Measurements from ENCODE around the gene GTPBP1.

Gene GTPBP1

GRCh38 chr22:38742176-38742942 is 36.6 kb downstream of the GTPBP1 start:
- no peak for DNase-seq

DNA sequence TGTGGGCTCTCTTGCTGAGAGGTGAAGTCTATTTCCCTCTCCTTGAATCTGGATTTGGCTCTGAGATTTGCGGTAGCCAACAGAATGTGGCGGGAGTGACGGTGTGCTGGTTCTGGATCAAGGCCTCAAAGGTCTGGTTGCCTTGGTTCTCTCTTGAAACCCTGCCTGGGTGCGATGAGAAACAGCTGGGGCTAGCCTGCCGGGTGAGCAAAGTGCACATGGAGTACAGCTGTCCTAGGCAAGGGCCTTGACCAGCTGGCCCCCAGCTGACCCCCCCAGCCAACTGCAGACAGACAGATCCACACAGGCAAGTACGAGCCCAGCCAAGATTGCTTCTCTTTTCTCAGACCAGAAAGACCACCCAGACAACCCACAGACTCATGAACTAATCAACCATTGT is 39.2 kb downstream of the GTPBP1 start:
- no peak for DNase-seq

- no peak for DNase-seq
Measured at GRCh38 chr22:38745676-38746460, 40.1 kb downstream of the GTPBP1 start.

- no peak for DNase-seq
Measured at GRCh38 chr22:38748487-38749136, 42.9 kb downstream of the GTPBP1 start.

- no peak for DNase-seq
Measured at GRCh38 chr22:38750104-38750503, 44.4 kb downstream of the GTPBP1 start.

DNA sequence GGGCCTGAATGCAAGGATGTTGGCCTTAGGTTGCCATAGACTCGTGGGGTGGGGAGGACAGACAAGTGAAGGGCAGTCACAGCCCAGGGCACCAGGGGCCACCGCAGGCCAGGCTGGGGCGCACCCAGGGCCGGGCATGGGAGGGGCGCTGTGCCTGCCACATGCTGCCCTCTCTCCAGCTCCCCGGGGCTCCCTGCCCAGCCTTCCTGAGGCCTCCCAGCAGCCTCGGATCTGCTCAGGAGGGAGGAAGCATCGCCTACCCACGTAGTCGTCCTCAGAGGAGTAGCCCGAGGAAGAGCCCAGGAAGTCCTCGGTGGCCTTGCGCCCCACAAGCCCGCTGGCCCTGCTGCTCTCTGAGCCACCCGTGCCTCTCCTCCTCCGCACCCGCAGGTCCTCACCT is 44.9 kb downstream of the GTPBP1 start:
- no peak for DNase-seq

GRCh38 chr22:38751066-38751421 is 45.3 kb downstream of the GTPBP1 start:
- DNase-seq: no peak

- DNase-seq: peak; percentile 76
Measured at GRCh38 chr22:38751422-38752346, 45.9 kb downstream of the GTPBP1 start.

DNA sequence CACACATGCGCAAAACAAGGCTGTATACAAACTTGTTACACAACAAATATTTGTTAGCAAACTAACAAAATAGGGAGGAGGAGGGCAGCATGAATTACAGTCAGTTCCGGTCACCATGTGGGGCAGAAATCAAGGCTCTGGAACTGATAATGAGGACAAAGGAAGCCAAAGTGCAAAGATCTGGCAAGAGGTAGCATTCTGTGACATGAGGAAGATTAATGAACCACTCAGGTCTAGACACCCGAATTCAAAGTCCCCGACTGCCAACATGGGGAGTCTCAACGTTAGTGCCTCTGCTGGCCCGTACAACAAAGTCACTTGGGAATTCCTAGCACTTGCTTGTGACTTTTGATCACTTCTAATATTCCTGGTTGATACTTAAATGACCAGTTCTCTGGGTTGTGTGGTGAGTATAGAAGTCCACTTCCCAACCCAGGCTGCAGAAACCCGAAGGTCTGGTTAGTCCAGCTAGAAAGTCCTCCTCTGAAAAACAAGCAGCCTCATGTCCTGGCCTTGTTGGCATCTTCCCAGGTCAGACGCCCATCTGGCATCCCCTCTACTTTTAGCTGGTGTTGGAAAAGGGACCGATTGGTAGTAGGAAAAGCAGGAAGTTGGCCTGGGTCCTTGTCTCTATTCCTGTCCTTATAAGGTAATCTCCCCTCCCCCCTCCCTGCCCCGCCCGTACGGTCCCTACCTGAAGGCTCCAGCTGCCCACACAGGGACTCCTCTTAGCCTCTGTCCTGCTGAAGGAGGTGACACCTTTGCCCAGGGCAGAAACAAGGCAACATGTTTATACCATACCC is 48.4 kb downstream of the GTPBP1 start:
- DNase-seq: peak; percentile 45

GRCh38 chr22:38754751-38755154 is 49.0 kb downstream of the GTPBP1 start:
- peak; percentile 69 for DNase-seq

- peak; percentile 62 for DNase-seq
Measured at GRCh38 chr22:38755155-38755910, 49.6 kb downstream of the GTPBP1 start.

- DNase-seq: peak; percentile 97
Measured at GRCh38 chr22:38755911-38756532, 50.3 kb downstream of the GTPBP1 start, which contains the start of gene SUN2. SUN2 (minus strand) TSS chr22:38755998; CDS start chr22:38752628, 3,370 bp downstream.

- DNase-seq: peak; percentile 47
Measured at GRCh38 chr22:38756711-38757463, 51.1 kb downstream of the GTPBP1 start.

GRCh38 chr22:38757464-38757757 is 51.7 kb downstream of the GTPBP1 start:
- DNase-seq: no peak

- DNase-seq: peak; percentile 84
Measured at GRCh38 chr22:38758276-38758945, 52.7 kb downstream of the GTPBP1 start.

DNA sequence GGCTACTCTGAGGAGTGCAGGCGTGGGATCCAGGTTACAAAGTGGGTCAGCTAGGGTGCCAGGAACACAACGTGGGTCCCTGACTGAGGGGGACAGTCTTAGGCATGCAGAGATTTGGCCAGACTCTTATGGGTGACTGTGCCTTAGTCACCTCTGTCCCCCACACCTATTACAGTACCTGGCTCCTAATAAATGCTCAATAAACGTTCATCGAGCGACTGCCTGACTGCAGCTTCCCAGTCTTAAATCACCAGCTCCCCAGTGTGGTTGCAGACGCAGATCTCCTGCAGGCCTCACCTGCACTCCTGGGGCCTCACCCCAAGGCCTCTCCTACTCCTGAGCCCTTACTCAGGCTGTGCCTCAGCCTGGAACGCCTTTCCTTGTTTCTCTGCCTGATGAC is 53.3 kb downstream of the GTPBP1 start:
- no peak for DNase-seq

- no peak for DNase-seq
Measured at GRCh38 chr22:38760477-38761201, 54.9 kb downstream of the GTPBP1 start.
